Fibroblast of lung (primary cell): ENCODE measurements around the gene MMS19. TPM values are rescaled to one million over a fixed set of nuclear protein-coding genes. Genes with fewer than 3 reads are reported as not detected.
A peak's percentile ranks its signal among the peaks of the same experiment; 100 is the strongest.

Experiments used
- DNase-seq, 2 donors: peaks; one replicate each; pipeline versions ENCODE4 v3.0.0 to v3.0.0-alpha.2; 2010; ENCODE audit warnings: low read depth in 2 of 2
- H2AFZ ChIP-seq: 2 replicates; pipeline ENCODE4 v1.5.1; 2012; ENCODE audit warnings: low read length, control low read depth, inconsistent platforms
- H3K27ac ChIP-seq: 2 replicates; pipeline ENCODE4 v1.5.1; 2011; ENCODE audit warnings: low read length, control low read depth; ENCODE audit not compliant: insufficient read depth
- H3K27me3 ChIP-seq: 2 replicates; pipeline ENCODE4 v1.5.1; 2011; ENCODE audit warnings: mild to moderate bottlenecking, low read length; ENCODE audit not compliant: control insufficient read depth, insufficient read depth
- H3K36me3 ChIP-seq: 2 replicates; pipeline ENCODE4 v1.5.1; 2011; ENCODE audit warnings: low read length; ENCODE audit not compliant: control insufficient read depth, insufficient read depth
- H3K4me1 ChIP-seq: 2 replicates; pipeline ENCODE4 v1.5.1; 2011; ENCODE audit warnings: low read length; ENCODE audit not compliant: control insufficient read depth, insufficient read depth; ENCODE audit errors: extremely low read depth
- H3K4me2 ChIP-seq: 2 replicates; pipeline ENCODE4 v1.5.1; 2011; ENCODE audit warnings: low read length, control low read depth; ENCODE audit not compliant: insufficient read depth; ENCODE audit errors: extremely low read depth
- H3K4me3 ChIP-seq, 4 experiments: fragments of 200-600 bp in 1 of 4; sonication (generic) in 1 of 4; replicated peaks in 1 of 4; 2 replicates each; pipeline ENCODE4 v1.5.1; 2011 to 2016; ENCODE audit warnings: low read length in 4 of 4, low read depth in 3 of 4, mild to moderate bottlenecking in 3 of 4, control low read depth in 2 of 4, inconsistent platforms in 1 of 4, mixed read lengths in 1 of 4; ENCODE audit not compliant: insufficient read depth in 1 of 4; ENCODE audit errors: control extremely low read depth in 1 of 4
- H3K79me2 ChIP-seq: 2 replicates; pipeline ENCODE4 v1.5.1; 2012; ENCODE audit warnings: mild to moderate bottlenecking, low read length, inconsistent platforms; ENCODE audit not compliant: control insufficient read depth, insufficient read depth
- H3K9ac ChIP-seq: 2 replicates; pipeline ENCODE4 v1.5.1; 2011; ENCODE audit warnings: mild to moderate bottlenecking, low read length, control low read depth; ENCODE audit not compliant: insufficient read depth
- H3K9me3 ChIP-seq: 2 replicates; pipeline ENCODE4 v1.5.1; 2012; ENCODE audit warnings: low read depth, low read length; ENCODE audit not compliant: control insufficient read depth, insufficient read depth
- H4K20me1 ChIP-seq: 2 replicates; pipeline ENCODE4 v1.5.1; 2011; ENCODE audit warnings: low read length; ENCODE audit not compliant: control insufficient read depth, insufficient read depth; ENCODE audit errors: extremely low read depth
- EZH2 ChIP-seq: IDR thresholded peaks from 2 replicates; pipeline ENCODE4 v1.5.1; 2012; ENCODE audit warnings: low read length, control low read depth, mild to moderate bottlenecking; ENCODE audit errors: missing control alignments
- polyA plus RNA-seq, 2 donors: library from polyadenylated mRNA; depleted of rRNA in 1 of 2; stranded (reverse) in 1 of 2; unstranded in 1 of 2; fragments of >200 nt; gene quantifications; 2 replicates each; pipeline ENCODE4 v1.2.1, GENCODE V29; 2011 to 2012; ENCODE audit warnings: missing spikeins in 1 of 2
- total RNA-seq: library from RNA; depleted of rRNA; stranded (reverse); fragments of >200 nt; gene quantifications from 2 replicates; pipeline ENCODE4 v1.2.1, GENCODE V29; 2014
- TF ChIP-seq, protein P1 (sequence below), 2 donors: IDR thresholded peaks in 1 of 2; conservative IDR thresholded peaks in 1 of 2; 1 replicate in 1 of 2; 2 replicates in 1 of 2; pipeline ENCODE4 v1.5.1; 2011 to 2012; ENCODE audit warnings: low read length in 2 of 2, control low read depth in 1 of 2, inconsistent platforms in 1 of 2, low read depth in 1 of 2, mild to moderate bottlenecking in 1 of 2

MMS19 gene
- total and polyA plus RNA-seq, 2 donors (not counting 1 experiment from before 2014, with no cell fraction given): 44.7 to 64.7 TPM

DNA sequence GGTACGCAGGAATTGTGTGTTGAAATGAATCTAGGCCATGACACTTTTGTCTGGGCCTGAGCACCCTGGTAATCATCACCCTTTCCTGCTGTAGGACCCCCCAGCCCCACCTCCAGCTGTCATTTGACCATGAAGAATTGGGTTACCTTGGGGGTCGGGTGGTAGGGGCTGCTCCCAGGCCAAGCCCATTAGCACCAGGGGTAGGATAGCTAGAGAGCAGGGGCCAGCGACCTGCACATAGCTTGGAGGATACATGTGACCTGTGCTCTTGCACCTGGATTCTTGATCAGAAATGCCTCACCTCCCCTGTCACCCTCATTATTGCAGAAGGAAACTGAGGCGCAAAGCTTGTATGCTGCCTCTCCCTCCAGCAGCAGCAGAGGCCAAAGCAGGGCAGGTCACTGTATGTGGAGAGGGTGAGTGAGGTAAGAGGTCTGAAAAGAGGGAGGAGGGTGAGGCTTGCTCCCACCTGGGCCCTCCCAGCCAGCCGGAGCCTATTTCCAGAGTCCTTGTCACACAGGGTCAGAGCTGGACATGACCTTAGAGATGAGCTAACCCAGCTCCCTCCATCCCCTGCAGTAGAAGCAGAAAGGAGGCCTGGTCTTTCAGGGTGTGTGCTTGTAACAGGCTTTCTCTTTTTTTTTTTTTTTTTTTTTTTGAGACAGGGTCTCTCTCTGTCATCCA lies 39.1 kb upstream of the MMS19 start:
- H3K27ac ChIP-seq: no peak overlapping the region
- no peak overlapping the region for H2AFZ ChIP-seq
- H3K4me1 ChIP-seq: peaks cover 38% of the 10 kb centered on the region
- no peaks in the 10 kb centered on the region for H3K9me3 ChIP-seq
- H3K79me2 ChIP-seq: peaks cover 7% of the 10 kb centered on the region
- no peak overlapping the region for H3K9ac ChIP-seq
- TF ChIP-seq EZH2: no peak
- TF ChIP-seq, protein P1, sequence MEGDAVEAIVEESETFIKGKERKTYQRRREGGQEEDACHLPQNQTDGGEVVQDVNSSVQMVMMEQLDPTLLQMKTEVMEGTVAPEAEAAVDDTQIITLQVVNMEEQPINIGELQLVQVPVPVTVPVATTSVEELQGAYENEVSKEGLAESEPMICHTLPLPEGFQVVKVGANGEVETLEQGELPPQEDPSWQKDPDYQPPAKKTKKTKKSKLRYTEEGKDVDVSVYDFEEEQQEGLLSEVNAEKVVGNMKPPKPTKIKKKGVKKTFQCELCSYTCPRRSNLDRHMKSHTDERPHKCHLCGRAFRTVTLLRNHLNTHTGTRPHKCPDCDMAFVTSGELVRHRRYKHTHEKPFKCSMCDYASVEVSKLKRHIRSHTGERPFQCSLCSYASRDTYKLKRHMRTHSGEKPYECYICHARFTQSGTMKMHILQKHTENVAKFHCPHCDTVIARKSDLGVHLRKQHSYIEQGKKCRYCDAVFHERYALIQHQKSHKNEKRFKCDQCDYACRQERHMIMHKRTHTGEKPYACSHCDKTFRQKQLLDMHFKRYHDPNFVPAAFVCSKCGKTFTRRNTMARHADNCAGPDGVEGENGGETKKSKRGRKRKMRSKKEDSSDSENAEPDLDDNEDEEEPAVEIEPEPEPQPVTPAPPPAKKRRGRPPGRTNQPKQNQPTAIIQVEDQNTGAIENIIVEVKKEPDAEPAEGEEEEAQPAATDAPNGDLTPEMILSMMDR (conservative IDR thresholded peaks at IDR 0.05 in 1 of 2, IDR thresholded peaks at IDR 0.05 in 1 of 2; ENCODE audit: low read depth in 1 of 2, low read length in 2 of 2): no peak
- no peaks in the 10 kb centered on the region for H4K20me1 ChIP-seq
- H3K27me3 ChIP-seq: no peaks in the 10 kb centered on the region
- no peak for DNase-seq
- H3K36me3 ChIP-seq: no peaks in the 10 kb centered on the region
- no peak overlapping the region for H3K4me3 ChIP-seq
- H3K4me2 ChIP-seq: no peak overlapping the region

DNA sequence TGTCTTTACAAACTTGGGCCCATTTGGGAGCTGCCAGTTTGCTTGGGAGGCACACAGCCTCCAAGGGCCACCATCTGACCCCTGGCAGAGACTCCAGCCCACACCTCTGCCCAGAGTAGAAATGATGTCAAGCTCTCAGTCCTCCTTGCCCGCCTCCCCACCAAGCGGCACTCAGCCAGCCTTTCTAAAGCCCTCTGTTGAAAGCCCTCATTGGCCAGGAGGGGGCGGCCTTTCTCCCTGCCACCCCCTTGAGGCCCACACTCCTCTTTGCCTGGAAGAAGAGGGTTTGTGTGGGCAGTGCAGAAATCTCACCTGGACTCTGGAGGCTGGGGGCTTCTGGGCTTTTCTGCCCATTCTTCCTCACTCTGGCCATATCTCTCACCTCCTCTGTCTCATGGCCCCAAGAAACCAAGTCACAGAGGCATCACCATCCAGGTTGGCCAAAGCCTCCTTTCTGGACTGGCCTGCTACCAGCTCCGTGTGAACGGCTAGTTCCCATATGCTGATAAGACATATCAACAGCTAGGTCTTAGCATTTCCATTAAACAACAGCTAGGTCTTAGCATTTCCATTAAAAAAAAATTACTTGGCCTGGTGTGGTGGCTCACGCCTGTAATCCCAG lies 36.6 kb upstream of the MMS19 start:
- no peak for TF ChIP-seq EZH2
- TF ChIP-seq, protein P1 (conservative IDR thresholded peaks at IDR 0.05 in 1 of 2, IDR thresholded peaks at IDR 0.05 in 1 of 2; ENCODE audit: low read depth in 1 of 2, low read length in 2 of 2): peak; percentile 44 to 45
- DNase-seq: peak in 1 of 2 donors; percentile 33
- Histone ChIP-seq H3K36me3 (no peaks in the 10 kb centered on the region), H3K4me1 (peaks cover 25% of the 10 kb centered on the region), H3K79me2 (no peaks in the 10 kb centered on the region), H3K27ac (no peak overlapping the region), H4K20me1 (no peaks in the 10 kb centered on the region), H3K4me2 (no peak overlapping the region), H3K27me3 (no peaks in the 10 kb centered on the region), H2AFZ (no peak overlapping the region), H3K9me3 (no peaks in the 10 kb centered on the region), H3K4me3 (no peak overlapping the region), H3K9ac (no peak overlapping the region)

DNA sequence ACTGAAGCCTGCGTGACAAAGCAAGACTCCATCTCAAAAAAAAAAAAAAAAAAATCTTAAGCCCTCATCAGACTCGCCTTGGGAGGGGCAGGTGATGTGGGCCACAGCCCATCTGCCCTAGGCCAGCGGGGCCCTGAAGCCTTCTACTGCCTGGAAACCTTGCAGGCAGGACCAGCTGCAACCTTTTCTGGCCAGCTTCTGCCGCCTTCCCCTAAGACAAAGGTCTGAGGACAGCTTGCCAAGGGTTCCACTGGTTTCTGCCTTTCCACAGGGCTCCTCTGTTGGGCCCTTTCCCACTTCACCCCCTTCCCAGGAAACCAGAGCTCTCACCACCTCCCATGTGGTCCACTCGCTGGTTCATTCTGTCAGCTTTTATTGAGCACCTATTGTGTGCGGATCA lies 35.7 kb upstream of the MMS19 start:
- no peak overlapping the region for H2AFZ ChIP-seq
- no peak overlapping the region for H3K27ac ChIP-seq
- H3K27me3 ChIP-seq: no peaks in the 10 kb centered on the region
- no peaks in the 10 kb centered on the region for H3K36me3 ChIP-seq
- TF ChIP-seq, protein P1 (conservative IDR thresholded peaks at IDR 0.05 in 1 of 2, IDR thresholded peaks at IDR 0.05 in 1 of 2; ENCODE audit: low read depth in 1 of 2, low read length in 2 of 2): no peak
- no peak for TF ChIP-seq EZH2
- no peaks in the 10 kb centered on the region for H3K79me2 ChIP-seq
- H4K20me1 ChIP-seq: no peaks in the 10 kb centered on the region
- no peak overlapping the region for H3K4me2 ChIP-seq
- H3K9me3 ChIP-seq: no peaks in the 10 kb centered on the region
- no peak overlapping the region for H3K9ac ChIP-seq
- no peak for DNase-seq
- H3K4me1 ChIP-seq: peaks cover 19% of the 10 kb centered on the region
- no peak overlapping the region for H3K4me3 ChIP-seq
